GM19239 (cell line): Measurements from ENCODE around the gene FOSB.

Experiments used
- DNase-seq: peaks from one replicate; pipeline ENCODE4 v3.0.0; 2011; ENCODE audit warnings: low spot score; ENCODE audit not compliant: insufficient read length
- FAIRE-seq: peaks from 2 replicates; lab custom pipeline; 2011; peaks lifted over from hg19 to GRCh38; lab: Jason Lieb, UNC

The FOSB gene

GRCh38 chr19:45440873-45441654 lies 26.7 kb upstream of the FOSB start:
- DNase-seq = no peak
- no peak for FAIRE-seq

GRCh38 chr19:45442408-45442777 lies 25.4 kb upstream of the FOSB start:
- DNase-seq = no peak
- FAIRE-seq = no peak

GRCh38 chr19:45442778-45443461 lies 24.9 kb upstream of the FOSB start:
- DNase-seq (no peak), FAIRE-seq (no peak)

GRCh38 chr19:45443462-45444317 lies 24.1 kb upstream of the FOSB start:
- no peak for DNase-seq
- peak; percentile 42 for FAIRE-seq

GRCh38 chr19:45444318-45445041 lies 23.3 kb upstream of the FOSB start:
- FAIRE-seq (peak; percentile 66), DNase-seq (peak; percentile 85)

- DNase-seq = no peak
- no peak for FAIRE-seq
These were observed 22.7 kb upstream of the FOSB start for GRCh38 chr19:45445139-45445538.

- no peak for DNase-seq
- peak; percentile 74 for FAIRE-seq
These were observed 21.5 kb upstream of the FOSB start for GRCh38 chr19:45446295-45446694.

GRCh38 chr19:45446944-45447343 lies 20.9 kb upstream of the FOSB start:
- FAIRE-seq = no peak
- DNase-seq = no peak

GRCh38 chr19:45448425-45448756 lies 19.4 kb upstream of the FOSB start:
- FAIRE-seq (no peak), DNase-seq (no peak)

GRCh38 chr19:45448887-45449299 lies 18.9 kb upstream of the FOSB start:
- FAIRE-seq (no peak), DNase-seq (no peak)

GRCh38 chr19:45450012-45450333 lies 17.8 kb upstream of the FOSB start:
- DNase-seq (no peak), FAIRE-seq (no peak)

GRCh38 chr19:45451131-45451849 lies 16.5 kb upstream of the FOSB start:
- FAIRE-seq = peak; percentile 76
- no peak for DNase-seq

- FAIRE-seq = no peak
- no peak for DNase-seq
These were observed 15.9 kb upstream of the FOSB start for GRCh38 chr19:45451850-45452387.

GRCh38 chr19:45455707-45456499 lies 11.9 kb upstream of the FOSB start:
- FAIRE-seq = no peak
- no peak for DNase-seq

- FAIRE-seq = no peak
These were observed 11.3 kb upstream of the FOSB start for GRCh38 chr19:45456500-45456815.

GRCh38 chr19:45457776-45458175 lies 10.0 kb upstream of the FOSB start:
- DNase-seq = no peak
- no peak for FAIRE-seq

More at GRCh38 chr19:45456500-45456815, 11.3 kb upstream of the FOSB start:
- DNase-seq = no peak

- DNase-seq (no peak), FAIRE-seq (no peak)
These were observed 6.9 kb upstream of the FOSB start for GRCh38 chr19:45460807-45461347.

- no peak for FAIRE-seq
- DNase-seq = no peak
These were observed 5.6 kb upstream of the FOSB start for GRCh38 chr19:45462174-45462573.

GRCh38 chr19:45463241-45463640 lies 4.6 kb upstream of the FOSB start:
- no peak for FAIRE-seq
- no peak for DNase-seq
